ENCODE results near the gene ELOA. TPM values are rescaled to one million over a fixed set of nuclear protein-coding genes. Genes with fewer than 3 reads are reported as not detected.

ELOA gene
- total and polyA plus RNA-seq, 9 of the 15 experiments (the other 6 are each of a cell fraction or from before 2014, with no cell fraction given): 31.9 to 98.6 (median 61.3) TPM

- no peak for TF ChIP-seq HOMEZ (CRISPR knock-in tag; IDR thresholded peaks at IDR 0.05)
- TF ChIP-seq CREB3 (tag; conservative IDR thresholded peaks at IDR 0.05; ENCODE audit: low read depth): no peak
- TF ChIP-seq STAT5B (CRISPR knock-in tag; IDR thresholded peaks at IDR 0.05): no peak
- no peak for TF ChIP-seq KLF6 (CRISPR knock-in tag; IDR thresholded peaks at IDR 0.05; ENCODE audit: borderline replicate concordance)
- TF ChIP-seq ZNF766 (CRISPR knock-in tag; conservative IDR thresholded peaks at IDR 0.05): no peak
- no peak for TF ChIP-seq ZNF586 (CRISPR knock-in tag; conservative IDR thresholded peaks at IDR 0.05)
- no peak for TF ChIP-seq TAF15 (IDR thresholded peaks at IDR 0.05; ENCODE audit: low read depth, low read length)
- no peak for TF ChIP-seq BRD4 (IDR thresholded peaks at IDR 0.05)
- TF ChIP-seq SP2 (IDR thresholded peaks at IDR 0.05; ENCODE audit: extremely low read depth, low read depth, low read length, poor library complexity, severe bottlenecking): no peak
- TF ChIP-seq THAP12 (CRISPR knock-in tag; IDR thresholded peaks at IDR 0.05): no peak
- no peak for TF ChIP-seq CUX1 (CRISPR knock-in tag; IDR thresholded peaks at IDR 0.05)
- TF ChIP-seq MAX (CRISPR knock-in tag; IDR thresholded peaks at IDR 0.05): no peak
- 0 out of 4 replicates have a peak, but pooled peaks of 1 of the 2 experiments have one; percentile 14 for TF ChIP-seq TEAD1 (CRISPR knock-in tag; IDR thresholded peaks at IDR 0.05)
- no peak for TF ChIP-seq TCF15 (CRISPR knock-in tag; IDR thresholded peaks at IDR 0.05)
- no peak for TF ChIP-seq HMG20A (CRISPR knock-in tag; conservative IDR thresholded peaks at IDR 0.05)
Measured at GRCh38 chr1:23798662-23799142, 55.4 kb downstream of the ELOA start (continued).

Data from K562 (cell line).